Measurements from ENCODE around the gene EID2.

GRCh38 chr19:39494661-39495060 lies 45.3 kb downstream of the EID2 start:
- TF ChIP-seq POLR2A (IDR thresholded peaks at IDR 0.05), result no peak
- TF ChIP-seq, protein P1, sequence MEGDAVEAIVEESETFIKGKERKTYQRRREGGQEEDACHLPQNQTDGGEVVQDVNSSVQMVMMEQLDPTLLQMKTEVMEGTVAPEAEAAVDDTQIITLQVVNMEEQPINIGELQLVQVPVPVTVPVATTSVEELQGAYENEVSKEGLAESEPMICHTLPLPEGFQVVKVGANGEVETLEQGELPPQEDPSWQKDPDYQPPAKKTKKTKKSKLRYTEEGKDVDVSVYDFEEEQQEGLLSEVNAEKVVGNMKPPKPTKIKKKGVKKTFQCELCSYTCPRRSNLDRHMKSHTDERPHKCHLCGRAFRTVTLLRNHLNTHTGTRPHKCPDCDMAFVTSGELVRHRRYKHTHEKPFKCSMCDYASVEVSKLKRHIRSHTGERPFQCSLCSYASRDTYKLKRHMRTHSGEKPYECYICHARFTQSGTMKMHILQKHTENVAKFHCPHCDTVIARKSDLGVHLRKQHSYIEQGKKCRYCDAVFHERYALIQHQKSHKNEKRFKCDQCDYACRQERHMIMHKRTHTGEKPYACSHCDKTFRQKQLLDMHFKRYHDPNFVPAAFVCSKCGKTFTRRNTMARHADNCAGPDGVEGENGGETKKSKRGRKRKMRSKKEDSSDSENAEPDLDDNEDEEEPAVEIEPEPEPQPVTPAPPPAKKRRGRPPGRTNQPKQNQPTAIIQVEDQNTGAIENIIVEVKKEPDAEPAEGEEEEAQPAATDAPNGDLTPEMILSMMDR (IDR thresholded peaks at IDR 0.05), result no peak

All from vagina (tissue), 2 donors.